Activated CD4-positive, alpha-beta T cell treated with anti-CD3 and anti-CD28 coated beads, Interleukin-2, Interleukin-6, amounts not matched to agents 100 ng/mL and 50 ng/mL, durations not matched to agents 16 hours and 8 hours (primary cell): ENCODE data around the gene SRSF4.
"Not testable (repeated sequence)": the region's sequence is repeated elsewhere in the genome, so short reads cannot be mapped to it uniquely, and the experiment has no call there.

Experiments
- DNase-seq: peaks from one replicate; pipeline ENCODE4 v3.0.0-alpha.2; 2020

Gene SRSF4

GRCh38 chr1:29162476-29163138 is 19.1 kb downstream of the SRSF4 start:
- DNase-seq = no peak

GRCh38 chr1:29162025-29162424 is 19.7 kb downstream of the SRSF4 start:
- no peak for DNase-seq

DNA sequence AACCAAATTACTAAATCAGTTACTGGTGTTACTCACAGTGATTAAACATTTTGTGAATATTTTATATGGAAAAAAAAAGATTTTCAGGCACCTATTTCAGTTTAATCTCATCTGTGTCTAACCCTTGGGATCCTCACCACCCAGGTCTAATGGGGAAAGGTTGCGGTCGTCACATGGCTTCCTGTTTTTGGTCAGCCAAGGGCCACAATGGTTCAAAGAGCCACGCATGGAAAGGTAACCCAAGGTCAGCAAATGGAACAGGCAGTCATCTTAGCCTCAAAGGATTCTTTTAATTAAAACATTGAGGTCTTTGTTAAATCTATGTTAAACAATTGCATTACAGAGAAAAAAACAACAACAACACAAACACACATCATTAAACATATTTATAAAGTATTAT is 21.9 kb downstream of the SRSF4 start:
- no peak for DNase-seq

- DNase-seq = no peak
These were observed 24.5 kb downstream of the SRSF4 start for GRCh38 chr1:29157269-29157601.

GRCh38 chr1:29156543-29157268 is 25.0 kb downstream of the SRSF4 start:
- DNase-seq = no peak

DNA sequence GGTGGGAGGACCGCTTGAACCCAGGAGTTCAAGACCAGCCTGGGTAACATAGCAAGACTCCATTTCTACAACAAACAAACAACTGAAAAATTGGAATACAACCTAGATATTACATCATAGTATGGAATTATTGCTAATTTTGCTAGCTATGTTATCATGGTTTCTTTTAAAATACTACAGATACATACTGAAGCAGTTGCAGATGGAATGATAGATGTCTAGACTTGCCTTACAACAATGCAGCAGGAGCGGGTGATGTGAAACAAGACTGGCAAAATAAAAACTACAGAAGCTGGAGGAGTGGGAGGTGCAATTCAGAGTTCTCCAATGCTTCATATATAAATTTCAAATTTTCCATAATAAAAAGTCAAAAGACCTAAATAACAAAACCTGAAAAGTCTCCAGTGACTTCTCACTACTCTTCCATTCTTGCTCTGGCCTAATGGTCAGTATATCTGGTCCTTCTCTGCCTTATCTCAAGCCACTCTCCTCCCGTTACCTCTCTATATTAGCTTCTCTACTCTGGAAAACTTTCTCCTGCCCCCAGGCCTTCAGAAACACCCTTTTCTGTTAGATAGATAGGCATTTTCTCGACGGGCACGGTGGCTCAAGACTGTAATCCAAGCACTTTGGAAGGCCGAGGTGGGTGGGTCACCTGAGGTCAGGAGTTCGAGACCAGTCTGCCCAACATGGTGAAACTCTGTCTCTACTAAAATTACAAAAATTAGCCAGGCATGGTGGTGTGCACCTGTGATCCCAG is 29.5 kb downstream of the SRSF4 start:
- no peak for DNase-seq

GRCh38 chr1:29150346-29150745 is 31.4 kb downstream of the SRSF4 start:
- DNase-seq = not testable (repeated sequence)

DNA sequence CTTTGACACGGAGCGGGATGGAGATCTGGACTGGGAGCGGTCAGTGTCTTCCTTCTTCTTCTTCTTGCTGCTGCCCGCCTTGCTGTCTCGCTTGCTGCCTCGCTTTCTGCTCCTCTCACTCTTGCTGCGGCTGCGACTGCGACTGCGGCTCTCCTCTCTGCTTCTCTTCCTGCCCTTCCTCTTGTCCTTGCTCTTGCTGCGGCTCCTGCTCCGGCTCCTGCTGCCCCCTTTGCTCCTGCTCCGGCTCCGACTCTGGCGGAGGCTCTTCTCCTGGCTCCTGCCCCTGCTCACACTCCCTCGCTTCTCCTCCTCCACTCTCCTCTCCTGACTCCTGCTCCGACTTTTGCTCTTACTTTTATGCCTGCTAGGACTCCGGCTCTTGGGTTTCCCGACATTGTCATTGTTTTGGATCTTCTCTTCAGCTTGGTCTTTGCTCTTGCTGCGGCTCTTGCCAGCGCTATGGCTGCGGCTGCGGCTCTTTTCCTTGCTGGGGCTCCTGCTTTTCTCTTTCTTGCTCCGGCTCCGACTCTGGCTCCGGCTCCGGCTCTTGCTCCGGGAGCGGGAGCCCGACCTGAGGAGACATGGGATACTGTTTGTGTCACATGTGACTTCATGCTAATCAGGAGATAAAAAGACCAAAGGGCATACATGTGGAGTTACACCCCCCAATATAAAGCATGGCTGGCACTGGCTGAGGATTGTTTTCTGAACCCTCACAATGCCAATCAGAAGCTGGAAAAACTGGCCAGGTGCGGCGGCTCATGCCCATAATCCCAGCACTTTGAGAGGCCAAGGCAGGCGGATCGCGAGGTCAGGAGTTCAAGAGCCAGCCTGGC is 32.8 kb downstream of the SRSF4 start:
- no peak for DNase-seq

- no peak for DNase-seq
These were observed 35.8 kb downstream of the SRSF4 start for GRCh38 chr1:29145739-29146437.

DNA sequence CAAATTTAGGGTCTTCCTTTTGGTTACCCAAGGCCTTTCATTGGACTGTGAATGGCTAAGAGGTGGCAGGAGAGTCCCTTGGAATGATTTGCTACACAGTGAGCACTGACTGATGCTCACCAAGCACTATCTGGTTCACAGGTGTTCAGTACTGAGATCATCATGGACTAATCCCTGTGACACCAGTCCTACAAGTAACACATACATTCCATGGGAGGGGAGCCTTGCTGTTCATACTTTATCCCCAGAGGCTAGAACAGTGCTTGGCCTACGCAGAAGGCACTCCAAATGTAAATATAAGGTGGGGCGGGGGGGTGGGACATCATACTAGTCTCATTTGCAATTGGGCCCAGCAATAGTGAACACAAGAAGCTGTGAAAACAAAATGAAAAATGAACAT is 37.5 kb downstream of the SRSF4 start:
- no peak for DNase-seq

DNA sequence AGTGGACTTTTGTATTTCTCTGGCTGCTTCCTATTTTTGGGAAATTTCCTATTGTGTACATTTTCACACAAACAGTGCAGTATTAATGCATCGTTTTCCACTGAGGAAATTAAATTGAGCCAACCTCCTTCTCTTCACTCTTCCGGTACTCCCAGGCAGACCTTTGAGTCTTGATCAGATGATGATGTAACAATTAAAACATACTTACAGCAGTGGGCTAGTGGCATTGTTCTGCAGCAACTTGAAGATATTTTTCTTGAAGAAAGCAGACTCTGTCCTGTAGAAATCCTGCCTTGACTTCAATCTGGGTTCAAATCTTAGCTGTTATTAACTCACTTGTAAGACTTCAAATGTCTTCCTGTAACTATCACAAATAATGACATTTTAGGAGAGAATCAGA is 39.0 kb downstream of the SRSF4 start:
- no peak for DNase-seq

GRCh38 chr1:29136391-29136915 is 45.2 kb downstream of the SRSF4 start:
- no peak for DNase-seq

- DNase-seq = no peak
These were observed 47.0 kb downstream of the SRSF4 start for GRCh38 chr1:29134695-29135028.

DNA sequence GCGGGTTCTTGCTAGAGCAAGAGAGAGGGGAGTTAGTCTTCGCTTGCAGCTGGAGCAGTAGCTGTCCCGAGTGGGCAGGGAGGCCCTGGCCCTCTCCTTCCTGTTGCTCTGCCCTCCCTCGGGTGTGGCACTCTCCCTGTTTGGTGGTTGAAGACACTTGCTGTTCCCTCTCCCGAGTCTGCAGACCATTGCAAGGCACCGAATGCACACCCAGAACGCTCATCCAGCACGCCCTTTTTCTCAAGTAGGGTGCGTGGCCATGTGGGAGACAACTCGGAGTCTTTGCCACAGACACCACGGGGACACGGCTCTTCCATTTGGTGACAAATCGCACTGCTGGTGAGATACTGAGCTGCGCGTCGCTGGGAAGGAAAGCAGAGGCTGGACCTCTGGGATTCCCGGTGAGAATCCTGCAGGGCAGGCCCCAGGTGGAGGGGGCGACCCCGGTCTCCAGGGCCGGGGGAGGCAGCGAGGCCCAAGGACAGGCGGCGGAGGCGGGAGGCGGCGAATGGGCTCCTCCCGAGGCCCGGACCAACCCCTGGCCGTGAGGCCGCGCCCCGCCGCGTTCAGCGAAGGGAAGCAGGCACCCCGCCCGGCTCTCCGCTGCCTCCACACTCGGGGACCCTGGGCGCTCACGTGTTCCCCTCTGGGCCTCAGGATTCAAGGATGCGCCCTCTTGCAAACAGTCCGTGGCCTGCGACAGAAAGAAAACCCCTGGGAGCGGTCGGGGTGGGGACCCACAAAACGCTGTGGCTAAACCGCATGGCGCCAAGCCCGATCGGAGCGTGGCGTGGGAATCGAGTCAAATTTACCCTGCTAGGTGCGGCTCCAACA is 47.6 kb downstream of the SRSF4 start:
- no peak for DNase-seq

GRCh38 chr1:29131056-29131455 is 50.6 kb downstream of the SRSF4 start:
- not testable (repeated sequence) for DNase-seq

DNA sequence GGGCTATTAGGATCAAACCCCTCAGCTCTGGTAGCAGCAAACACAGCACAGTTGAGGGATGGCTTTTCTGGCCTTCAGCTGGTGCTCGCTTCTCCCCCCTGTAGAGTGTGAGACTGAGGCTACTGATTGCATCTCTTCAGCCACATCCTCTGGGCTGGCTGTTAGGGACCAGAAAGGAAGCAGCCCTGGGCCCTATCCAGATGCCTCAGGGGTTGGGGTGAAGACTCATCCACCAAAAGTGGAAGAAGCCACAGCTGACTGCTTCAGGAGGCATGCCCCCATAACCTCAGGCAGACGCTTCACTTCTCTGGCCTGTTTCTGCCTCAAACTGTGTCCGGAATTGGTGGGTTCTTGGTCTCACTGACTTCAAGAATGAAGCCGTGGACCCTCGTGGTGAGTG is 51.8 kb downstream of the SRSF4 start:
- DNase-seq = no peak

- DNase-seq = no peak
These were observed 53.0 kb downstream of the SRSF4 start for GRCh38 chr1:29128739-29129138.

- no peak for DNase-seq
These were observed 55.5 kb downstream of the SRSF4 start for GRCh38 chr1:29126198-29126597.

DNA sequence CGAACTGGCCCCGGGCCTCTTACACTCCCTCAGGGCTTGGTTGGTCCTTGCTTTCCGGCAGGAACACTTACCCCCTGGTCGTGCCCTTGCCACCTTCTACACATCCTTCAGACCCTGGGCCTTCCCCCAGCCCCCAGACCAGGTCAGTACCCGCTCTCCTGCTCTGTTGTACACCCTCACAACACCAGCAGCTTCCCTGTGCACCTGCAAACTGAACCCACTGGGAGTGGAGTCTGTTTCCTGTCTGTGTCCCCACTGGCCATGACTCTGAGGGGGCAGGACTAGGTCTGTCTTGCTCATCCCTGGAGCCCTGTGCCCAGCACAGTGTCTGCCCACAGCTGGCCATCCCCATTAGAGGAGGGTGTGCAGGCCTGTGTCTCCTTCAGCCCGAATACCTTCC is 55.9 kb downstream of the SRSF4 start:
- no peak for DNase-seq

DNA sequence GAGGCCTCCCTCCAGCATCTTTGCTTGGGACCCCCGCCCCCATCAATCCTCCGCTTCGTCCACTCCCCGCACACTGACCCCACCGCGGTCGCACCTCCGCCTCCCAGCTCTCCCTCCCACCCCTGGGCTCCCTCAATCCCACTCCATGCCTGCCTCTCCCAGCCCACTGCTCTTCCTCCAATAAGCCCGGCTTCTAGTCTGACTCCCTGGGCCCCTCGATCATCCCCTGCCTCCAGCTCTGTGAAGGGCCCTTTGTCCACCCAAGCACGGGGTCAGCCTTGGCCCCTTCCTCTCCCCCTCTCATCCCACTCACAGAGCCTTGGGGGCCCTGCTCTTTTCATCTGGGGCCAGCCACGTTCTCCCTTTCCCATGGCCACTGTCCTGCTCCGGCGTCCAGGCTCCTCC is 56.5 kb downstream of the SRSF4 start:
- no peak for DNase-seq
